Loucy (cell line): ENCODE measurements around the gene RPL13.

ENCODE experiments used
- H2AFZ ChIP-seq: fragments of 200-600 bp; sonication (generic); 2 replicates; pipeline ENCODE4 v1.6.0; 2016; ENCODE audit warnings: antibody characterized with exemption, mild to moderate bottlenecking, low read length, moderate library complexity
- H3F3A ChIP-seq: fragments of 200-600 bp; 2 replicates; pipeline ENCODE4 v1.6.0; 2016; ENCODE audit warnings: antibody characterized with exemption, low read depth, mild to moderate bottlenecking
- H3K27me3 ChIP-seq: fragments of 200-600 bp; sonication (generic); 2 replicates; pipeline ENCODE4 v1.6.1; 2014; ENCODE audit warnings: low read length, mild to moderate bottlenecking; ENCODE audit not compliant: insufficient read depth, poor library complexity, severe bottlenecking
- H3K36me3 ChIP-seq: fragments of 200-600 bp; sonication (generic); 2 replicates; pipeline ENCODE4 v1.6.1; 2016; ENCODE audit warnings: low read length; ENCODE audit not compliant: insufficient read depth
- H3K4me1 ChIP-seq: fragments of 200-600 bp; sonication (generic); 2 replicates; pipeline ENCODE4 v1.5.1; 2014; ENCODE audit warnings: low read length, mild to moderate bottlenecking; ENCODE audit not compliant: insufficient read depth, poor library complexity, severe bottlenecking
- H3K4me2 ChIP-seq: fragments of 200-600 bp; sonication (generic); 2 replicates; pipeline ENCODE4 v1.6.0; 2014; ENCODE audit warnings: antibody characterized with exemption, low read length, low read depth, mild to moderate bottlenecking; ENCODE audit not compliant: poor library complexity, severe bottlenecking
- H3K4me3 ChIP-seq: fragments of 200-600 bp; sonication (generic); 2 replicates; pipeline ENCODE4 v1.5.1; 2014; ENCODE audit warnings: low read length, mild to moderate bottlenecking, mixed read lengths; ENCODE audit not compliant: poor library complexity, severe bottlenecking
- H3K79me2 ChIP-seq: fragments of 200-600 bp; sonication (generic); 2 replicates; pipeline ENCODE4 v1.6.1; 2014; ENCODE audit warnings: low read length; ENCODE audit not compliant: insufficient read depth
- H3K9ac ChIP-seq: fragments of 200-600 bp; sonication (generic); 2 replicates; pipeline ENCODE4 v1.6.0; 2014; ENCODE audit warnings: mild to moderate bottlenecking, low read depth, low read length, moderate library complexity; ENCODE audit not compliant: poor library complexity, severe bottlenecking
- H3K9me2 ChIP-seq: fragments of 200-600 bp; sonication (generic); replicated peaks from 2 replicates; pipeline ENCODE4 v1.6.1; 2016; ENCODE audit warnings: low read depth, low read length, mixed read lengths
- H3K9me3 ChIP-seq: fragments of 200-600 bp; sonication (generic); 2 replicates; pipeline ENCODE4 v1.6.1; 2014; ENCODE audit warnings: mild to moderate bottlenecking, antibody characterized with exemption, low read length, low read depth; ENCODE audit not compliant: insufficient read depth
- H4K20me1 ChIP-seq: fragments of 200-600 bp; sonication (generic); 2 replicates; pipeline ENCODE4 v1.6.0; 2014; ENCODE audit warnings: antibody characterized with exemption, low read length, mild to moderate bottlenecking; ENCODE audit not compliant: insufficient read depth, poor library complexity, severe bottlenecking
- CTCF ChIP-seq: fragments of 200-600 bp; sonication (generic); conservative IDR thresholded peaks from 2 replicates; pipeline ENCODE4 v1.5.1; 2014; ENCODE audit warnings: mild to moderate bottlenecking, antibody characterized with exemption, low read length
- EZH2phosphoT487 ChIP-seq: fragments of 200-600 bp; IDR thresholded peaks from 2 replicates; pipeline ENCODE4 v1.6.1; 2018; ENCODE audit warnings: antibody characterized with exemption, mild to moderate bottlenecking, moderate library complexity, borderline replicate concordance

Gene RPL13

GRCh38 chr16:89550421-89551007 lies 10.0 kb upstream of the RPL13 start:
- no peaks in the 10 kb centered on the region for H3K27me3 ChIP-seq
- no peaks in the 10 kb centered on the region for H3K36me3 ChIP-seq
- TF ChIP-seq CTCF (no peak), EZH2phosphoT487 (no peak)
- no peaks in the 10 kb centered on the region for H3F3A ChIP-seq
- no peak overlapping the region for H3K9ac ChIP-seq
- H3K4me2 ChIP-seq: no peak overlapping the region
- H3K9me2 ChIP-seq: no peaks in the 10 kb centered on the region
- no peaks in the 10 kb centered on the region for H3K79me2 ChIP-seq
- H3K4me1 ChIP-seq: no peaks in the 10 kb centered on the region
- no peaks in the 10 kb centered on the region for H3K9me3 ChIP-seq
- no peak overlapping the region for H3K4me3 ChIP-seq
- no peak overlapping the region for H2AFZ ChIP-seq
- no peaks in the 10 kb centered on the region for H4K20me1 ChIP-seq

DNA sequence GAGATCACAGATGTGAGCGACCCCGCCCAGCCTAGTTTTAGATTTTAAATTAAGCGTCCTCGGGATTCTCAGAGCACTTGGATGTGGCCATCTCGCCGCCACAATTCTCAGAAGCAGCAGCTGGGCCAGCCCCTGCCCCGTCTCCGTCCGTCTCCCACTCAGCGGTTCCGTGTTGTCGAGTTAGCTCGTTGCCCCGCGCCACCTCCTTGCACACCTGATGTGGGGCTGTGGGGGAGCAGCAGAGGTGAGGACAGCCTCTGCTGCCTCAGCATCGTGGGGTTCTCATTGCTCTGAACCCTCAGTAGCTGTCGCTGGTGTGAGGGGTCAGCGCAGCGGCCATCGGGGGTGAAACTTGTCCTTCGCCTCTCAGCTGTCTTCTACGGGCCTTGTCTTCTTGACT lies 8.2 kb upstream of the RPL13 start:
- H3K79me2 ChIP-seq: no peaks in the 10 kb centered on the region
- H3K27me3 ChIP-seq: no peaks in the 10 kb centered on the region
- H3K4me2 ChIP-seq: no peak overlapping the region
- no peaks in the 10 kb centered on the region for H3F3A ChIP-seq
- no peaks in the 10 kb centered on the region for H4K20me1 ChIP-seq
- no peak overlapping the region for H3K9ac ChIP-seq
- H2AFZ ChIP-seq: no peak overlapping the region
- no peaks in the 10 kb centered on the region for H3K9me3 ChIP-seq
- TF ChIP-seq CTCF (no peak), EZH2phosphoT487 (no peak)
- no peaks in the 10 kb centered on the region for H3K36me3 ChIP-seq
- H3K4me3 ChIP-seq: no peak overlapping the region
- H3K4me1 ChIP-seq: no peaks in the 10 kb centered on the region
- H3K9me2 ChIP-seq: no peaks in the 10 kb centered on the region

DNA sequence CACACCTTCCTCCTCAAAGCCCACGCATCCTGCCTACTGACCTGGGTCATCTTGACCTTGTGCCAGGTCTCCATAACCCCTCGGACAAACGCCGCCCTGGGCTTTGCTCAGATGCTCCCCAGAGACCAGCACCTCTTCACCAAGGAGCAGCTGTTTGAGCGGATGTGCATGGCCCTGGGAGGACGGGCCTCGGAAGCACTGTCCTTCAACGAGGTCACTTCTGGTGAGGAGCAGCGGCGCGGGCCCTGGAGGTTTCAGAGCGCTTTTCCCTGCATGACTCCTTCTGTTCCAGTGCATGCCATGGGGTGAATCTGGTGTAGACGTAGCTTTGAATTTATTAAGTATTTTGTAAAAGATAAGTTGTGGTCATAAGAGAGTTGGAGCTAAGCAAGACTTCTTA lies 7.6 kb upstream of the RPL13 start:
- Histone ChIP-seq H3K4me2 (no peak overlapping the region), H3K9me2 (no peaks in the 10 kb centered on the region), H3K9me3 (no peaks in the 10 kb centered on the region), H3K27me3 (no peaks in the 10 kb centered on the region), H3K4me1 (no peaks in the 10 kb centered on the region), H3K9ac (no peak overlapping the region), H4K20me1 (no peaks in the 10 kb centered on the region), H2AFZ (no peak overlapping the region), H3K79me2 (no peaks in the 10 kb centered on the region), H3K36me3 (no peaks in the 10 kb centered on the region), H3F3A (no peaks in the 10 kb centered on the region), H3K4me3 (no peak overlapping the region)
- TF ChIP-seq EZH2phosphoT487 (no peak), CTCF (no peak)
